Subcutaneous abdominal adipose tissue (tissue), 5 donors: ENCODE data around the gene GSE1.

Experiments used
- H3K27ac ChIP-seq: one replicate; pipeline ENCODE4 v1.7.0; 2013; ENCODE audit warnings: low read depth, mild to moderate bottlenecking, inconsistent platforms, low read length, moderate library complexity
- H3K27me3 ChIP-seq, 5 donors: one replicate each; pipeline ENCODE4 v1.7.0; 2013; ENCODE audit warnings: low read length in 5 of 5, inconsistent platforms in 1 of 5; ENCODE audit not compliant: control insufficient read depth in 5 of 5, insufficient read depth in 4 of 5
- H3K36me3 ChIP-seq, 5 donors: one replicate each; pipeline ENCODE4 v1.7.0; 2013; ENCODE audit warnings: low read length in 5 of 5; ENCODE audit not compliant: control insufficient read depth in 5 of 5, insufficient read depth in 5 of 5
- H3K4me1 ChIP-seq, 5 donors: one replicate each; pipeline ENCODE4 v1.7.0; 2013; ENCODE audit warnings: low read length in 5 of 5, mild to moderate bottlenecking in 3 of 5, moderate library complexity in 1 of 5; ENCODE audit not compliant: control insufficient read depth in 5 of 5, insufficient read depth in 5 of 5
- H3K4me3 ChIP-seq, 5 donors: one replicate each; pipeline ENCODE4 v1.7.0; 2013; ENCODE audit warnings: low read length in 5 of 5, low read depth in 1 of 5
- H3K9ac ChIP-seq, 5 donors: one replicate each; pipeline ENCODE4 v1.7.0; 2013; ENCODE audit warnings: low read length in 5 of 5, mild to moderate bottlenecking in 4 of 5, moderate library complexity in 3 of 5
- H3K9me3 ChIP-seq, 5 donors: one replicate each; pipeline ENCODE4 v1.7.0; 2013; ENCODE audit warnings: low read length in 5 of 5; ENCODE audit not compliant: control insufficient read depth in 5 of 5
- donor health status: healthy.
- donor health status: healthy.
- donor health status: healthy.
- donor health status: healthy.
- donor health status: healthy.

Gene GSE1

GRCh38 chr16:85610446-85611193, 2.5 kb upstream of the GSE1 start:
- Histone ChIP-seq H3K4me3 (peak overlapping the region in 4 of 5 donors; percentile 4 to 54 (median 32)), H3K4me1 (peaks cover 6 to 70% (median 55%) of the 10 kb centered on the region in 5 donors), H3K27me3 (no peaks in the 10 kb centered on the region), H3K27ac (peak overlapping the region; percentile 51), H3K36me3 (peaks cover 0 to 11% (median 0%) of the 10 kb centered on the region in 5 donors), H3K9ac (peak overlapping the region in 3 of 5 donors; percentile 26 to 68 (median 56)), H3K9me3 (no peaks in the 10 kb centered on the region)

- peak overlapping the region; percentile 51 for H3K27ac ChIP-seq
- H3K9ac ChIP-seq, result peak overlapping the region in 2 of 5 donors; percentile 37 to 68
- peaks cover 0 to 11% (median 0%) of the 10 kb centered on the region in 5 donors for H3K36me3 ChIP-seq
- peak overlapping the region; percentile 4 to 56 (median 41) for H3K4me3 ChIP-seq
- H3K4me1 ChIP-seq, result peaks cover 8 to 70% (median 55%) of the 10 kb centered on the region in 5 donors
- no peaks in the 10 kb centered on the region for H3K9me3 ChIP-seq
- H3K27me3 ChIP-seq, result no peaks in the 10 kb centered on the region
Observed at GRCh38 chr16:85611194-85611443, 2.0 kb upstream of the GSE1 start.

- Histone ChIP-seq H3K36me3 (peaks cover 0 to 7% (median 0%) of the 10 kb centered on the region in 5 donors), H3K9me3 (no peaks in the 10 kb centered on the region), H3K4me3 (peak overlapping the region in 4 of 5 donors; percentile 41 to 56 (median 51)), H3K27me3 (no peaks in the 10 kb centered on the region), H3K27ac (peak overlapping the region; percentile 51), H3K9ac (peak overlapping the region in 3 of 5 donors; percentile 51 to 73 (median 72)), H3K4me1 (peaks cover 8 to 70% (median 55%) of the 10 kb centered on the region in 5 donors)
Observed at GRCh38 chr16:85611444-85612190, 1.5 kb upstream of the GSE1 start.

GRCh38 chr16:85612191-85612800, 826 bp upstream of the GSE1 start:
- Histone ChIP-seq H3K4me3 (peak overlapping the region in 4 of 5 donors; percentile 54 to 71 (median 62)), H3K9me3 (no peaks in the 10 kb centered on the region), H3K9ac (peak overlapping the region in 3 of 5 donors; percentile 54 to 72 (median 68)), H3K36me3 (peaks cover 0 to 8% (median 0%) of the 10 kb centered on the region in 5 donors), H3K27me3 (no peaks in the 10 kb centered on the region), H3K4me1 (peaks cover 8 to 70% (median 56%) of the 10 kb centered on the region in 5 donors), H3K27ac (peak overlapping the region; percentile 82)

DNA sequence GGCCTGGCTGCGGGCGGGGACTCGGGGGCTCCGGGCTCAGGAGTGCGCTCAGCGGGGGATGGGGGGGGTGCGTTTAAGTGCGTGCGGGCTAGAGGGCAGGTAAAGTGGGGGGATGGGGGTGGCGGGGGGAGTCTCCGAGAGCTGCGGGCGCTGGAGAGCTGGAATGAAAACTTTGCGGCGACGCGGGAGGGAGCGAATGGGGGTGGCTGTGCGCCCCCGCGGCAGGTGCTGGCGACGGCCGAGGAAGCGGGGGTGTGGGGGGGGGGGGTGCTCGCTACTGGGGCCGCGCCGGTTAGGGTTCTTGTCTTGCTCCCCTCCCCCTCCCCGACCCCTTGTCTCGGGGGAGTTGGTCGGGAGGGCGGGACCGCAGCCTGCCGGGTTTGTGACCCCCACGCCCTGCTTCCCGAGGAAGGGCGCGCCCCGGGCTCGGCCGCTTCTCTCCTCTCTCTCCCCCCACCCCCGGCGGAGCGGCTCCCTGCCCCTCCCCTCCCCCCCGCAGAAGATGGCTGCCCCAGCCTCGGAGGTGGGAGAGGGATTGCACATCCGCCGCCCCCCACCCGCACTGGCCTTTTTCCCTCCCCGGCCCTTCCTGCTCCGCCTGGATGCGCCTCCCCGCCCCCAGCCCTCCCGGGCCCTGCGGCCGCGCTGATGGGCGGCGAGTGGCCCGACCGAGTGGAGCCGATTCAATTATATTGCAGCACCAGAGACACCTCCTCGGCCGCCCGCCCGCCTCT, 649 bp downstream of the GSE1 start:
- no peaks in the 10 kb centered on the region for H3K27me3 ChIP-seq
- H3K27ac ChIP-seq, result peak overlapping the region; percentile 82
- peaks cover 0 to 13% (median 8%) of the 10 kb centered on the region in 5 donors for H3K36me3 ChIP-seq
- peaks cover 8 to 69% (median 55%) of the 10 kb centered on the region in 5 donors for H3K4me1 ChIP-seq
- no peaks in the 10 kb centered on the region for H3K9me3 ChIP-seq
- H3K4me3 ChIP-seq, result peak overlapping the region in 4 of 5 donors; percentile 54 to 71 (median 62)
- peak overlapping the region in 1 of 5 donors; percentile 68 for H3K9ac ChIP-seq

DNA sequence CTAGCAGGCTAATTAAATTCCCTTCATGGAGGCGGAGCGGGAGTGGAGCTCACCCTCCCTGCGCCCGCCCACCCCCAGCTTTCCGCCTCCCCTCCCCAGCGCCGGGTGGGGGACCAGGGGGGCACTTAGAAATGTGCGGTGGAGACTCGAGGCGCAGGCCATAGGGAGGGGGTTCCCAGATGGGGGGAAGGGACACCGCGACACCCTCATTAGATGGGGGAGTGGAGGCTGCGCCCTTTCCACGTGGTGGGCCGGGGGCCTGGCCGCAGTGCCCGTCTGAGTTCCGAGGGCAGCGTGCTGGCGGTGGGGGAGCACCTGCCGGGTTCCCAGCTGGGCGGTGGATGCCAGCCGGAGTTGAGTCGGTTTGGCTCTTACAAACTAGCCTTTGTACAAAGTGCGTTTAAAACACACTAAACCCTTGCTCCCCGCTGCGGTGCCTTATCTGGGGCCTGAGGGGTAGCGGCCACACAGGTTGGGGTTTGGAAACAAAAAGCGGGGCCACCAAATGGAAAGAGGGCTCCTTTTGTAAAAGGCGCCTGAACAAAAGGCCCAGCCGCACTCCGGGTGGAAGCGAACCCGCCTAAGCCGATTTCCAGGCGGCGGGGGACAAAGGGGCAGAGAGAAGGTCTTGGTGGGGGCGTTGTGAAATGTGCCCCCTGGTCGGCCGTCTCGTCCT, 1.4 kb downstream of the GSE1 start:
- Histone ChIP-seq H3K27ac (peak overlapping the region; percentile 65), H3K27me3 (no peaks in the 10 kb centered on the region), H3K4me3 (peak overlapping the region in 2 of 5 donors; percentile 52 to 62), H3K9me3 (no peaks in the 10 kb centered on the region), H3K36me3 (peaks cover 0 to 10% (median 6%) of the 10 kb centered on the region in 5 donors), H3K9ac (no peak overlapping the region), H3K4me1 (peaks cover 8 to 69% (median 55%) of the 10 kb centered on the region in 5 donors)

DNA sequence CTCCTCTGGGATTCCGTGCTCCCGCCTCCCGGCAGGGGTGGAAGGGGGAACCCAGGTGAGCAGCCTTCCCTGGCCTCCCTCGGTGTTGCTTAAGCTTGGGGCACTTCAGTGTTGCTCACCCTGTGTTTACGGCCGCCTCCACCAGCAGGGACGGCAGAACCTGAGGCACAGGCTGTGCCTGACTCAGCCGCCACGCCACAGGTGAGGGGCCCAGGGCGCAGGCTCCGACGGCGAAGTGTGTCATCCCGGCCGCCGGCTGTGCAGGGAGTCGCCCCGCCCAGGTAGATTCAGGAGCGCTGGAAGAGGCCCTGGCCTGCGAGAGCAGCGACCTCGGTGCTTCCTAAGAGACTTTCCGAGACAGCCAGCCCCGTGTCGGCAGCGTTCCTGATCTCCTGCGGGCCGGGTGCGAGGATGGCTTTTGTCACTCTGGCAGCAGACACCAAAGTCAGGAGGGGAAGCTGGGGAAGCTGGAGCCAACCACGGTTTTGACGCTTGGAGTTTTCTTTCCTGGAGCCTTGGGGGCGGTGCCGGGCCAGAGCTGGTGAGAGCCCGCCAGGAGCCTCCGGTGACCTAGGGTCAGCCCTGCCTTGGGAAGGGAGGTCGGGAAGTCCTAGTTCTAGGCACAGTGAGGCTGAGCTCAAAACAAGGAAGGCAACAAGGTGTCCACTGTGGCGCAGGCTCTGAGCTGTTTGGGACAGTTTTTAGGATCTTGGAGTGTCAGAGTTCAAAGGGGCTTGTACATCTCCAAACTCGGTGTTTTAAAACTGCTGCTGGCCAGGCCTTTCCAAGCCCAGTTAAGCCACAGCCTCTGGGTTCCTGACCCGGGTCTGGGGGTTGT, 2.1 kb downstream of the GSE1 start:
- peaks cover 8 to 63% (median 50%) of the 10 kb centered on the region in 5 donors for H3K4me1 ChIP-seq
- peak overlapping the region; percentile 65 for H3K27ac ChIP-seq
- peak overlapping the region in 1 of 5 donors; percentile 20 for H3K9ac ChIP-seq
- peak overlapping the region in 3 of 5 donors; percentile 14 to 52 (median 39) for H3K4me3 ChIP-seq
- H3K36me3 ChIP-seq, result peaks cover 0 to 10% (median 6%) of the 10 kb centered on the region in 5 donors
- H3K9me3 ChIP-seq, result no peaks in the 10 kb centered on the region
- no peaks in the 10 kb centered on the region for H3K27me3 ChIP-seq

- peak overlapping the region in 3 of 5 donors; percentile 26 to 52 (median 39) for H3K4me3 ChIP-seq
- no peaks in the 10 kb centered on the region for H3K9me3 ChIP-seq
- H3K9ac ChIP-seq, result peak overlapping the region in 2 of 5 donors; percentile 42 to 59
- H3K4me1 ChIP-seq, result peaks cover 4 to 55% (median 43%) of the 10 kb centered on the region in 5 donors
- H3K27ac ChIP-seq, result peak overlapping the region; percentile 65
- H3K27me3 ChIP-seq, result no peaks in the 10 kb centered on the region
- peaks cover 0 to 13% (median 6%) of the 10 kb centered on the region in 5 donors for H3K36me3 ChIP-seq
Observed at GRCh38 chr16:85615852-85616606, 2.9 kb downstream of the GSE1 start.
